Mucosa of rectum (tissue), 2 donors: ENCODE results near the gene CEP112.

Experiments
- H3K27ac ChIP-seq, 2 donors: one replicate each; pipeline ENCODE4 v1.7.0; 2013; ENCODE audit warnings: inconsistent platforms in 2 of 2, low read depth in 2 of 2, low read length in 2 of 2
- H3K27me3 ChIP-seq, 2 donors: one replicate each; pipeline ENCODE4 v1.7.0; 2013; ENCODE audit warnings: low read length in 2 of 2; ENCODE audit not compliant: control insufficient read depth in 2 of 2, insufficient read depth in 2 of 2
- H3K36me3 ChIP-seq, 2 donors: one replicate each; pipeline ENCODE4 v1.7.0; 2013; ENCODE audit warnings: low read length in 2 of 2; ENCODE audit not compliant: control insufficient read depth in 2 of 2, insufficient read depth in 2 of 2
- H3K4me1 ChIP-seq, 2 donors: one replicate each; pipeline ENCODE4 v1.7.0; 2013; ENCODE audit warnings: low read length in 2 of 2, mild to moderate bottlenecking in 1 of 2; ENCODE audit not compliant: control insufficient read depth in 2 of 2, insufficient read depth in 2 of 2
- H3K4me3 ChIP-seq, 2 donors: one replicate each; pipeline ENCODE4 v1.7.0; 2013; ENCODE audit warnings: low read length in 2 of 2
- H3K9ac ChIP-seq, 2 donors: one replicate each; pipeline ENCODE4 v1.7.0; 2013; ENCODE audit warnings: low read length in 2 of 2, low read depth in 1 of 2, mild to moderate bottlenecking in 1 of 2
- H3K9me3 ChIP-seq, 2 donors: one replicate each; pipeline ENCODE4 v1.7.0; 2013; ENCODE audit warnings: low read length in 2 of 2; ENCODE audit not compliant: control insufficient read depth in 2 of 2
- donor health status: healthy.
- donor health status: Normal muscosa, but diverticular disease.

Gene CEP112

DNA sequence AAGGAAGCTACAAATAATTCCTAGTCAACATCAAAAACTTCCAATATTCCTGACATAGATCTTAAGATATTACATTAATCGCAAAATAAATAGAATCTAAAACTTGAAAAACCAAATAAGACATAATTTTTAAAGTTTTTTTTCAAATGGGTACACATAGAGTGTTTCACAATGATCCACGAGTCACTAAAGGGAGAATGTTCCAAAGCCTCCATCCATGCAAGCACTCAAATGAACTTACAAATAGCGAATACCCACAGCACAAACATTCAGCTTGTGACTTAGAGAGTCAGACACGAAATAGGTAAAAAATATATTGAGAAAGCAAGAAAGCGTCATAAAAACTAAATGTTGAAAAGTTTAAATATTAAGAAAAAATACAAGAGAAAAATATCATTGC is 65.7 kb downstream of the CEP112 start:
- Histone ChIP-seq H3K27ac (no peak overlapping the region), H3K4me1 (no peaks in the 10 kb centered on the region), H3K9ac (no peak overlapping the region), H3K4me3 (no peak overlapping the region), H3K9me3 (no peaks in the 10 kb centered on the region), H3K36me3 (no peaks in the 10 kb centered on the region), H3K27me3 (no peaks in the 10 kb centered on the region)

DNA sequence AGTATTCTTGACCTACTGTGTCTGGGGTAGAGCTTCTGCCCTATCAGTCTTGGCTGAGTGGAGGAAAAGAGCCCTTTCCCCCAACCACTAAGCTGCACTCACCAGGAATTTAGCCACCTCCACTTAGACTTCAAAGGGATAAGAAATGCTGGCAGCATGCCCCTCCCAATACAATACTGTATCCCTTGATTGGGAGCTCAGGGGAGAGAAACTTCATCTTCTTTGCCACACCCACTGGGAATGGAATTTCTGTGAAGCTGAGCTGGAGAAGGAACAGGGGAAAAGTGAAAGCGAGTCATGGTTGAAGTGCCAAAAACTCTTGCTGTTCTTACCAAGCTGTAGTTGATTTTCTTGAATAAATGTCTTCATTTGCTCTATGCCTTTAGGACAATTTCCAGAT is 68.8 kb downstream of the CEP112 start:
- Histone ChIP-seq H3K9me3 (no peaks in the 10 kb centered on the region), H3K36me3 (no peaks in the 10 kb centered on the region), H3K4me1 (no peaks in the 10 kb centered on the region), H3K4me3 (no peak overlapping the region), H3K27ac (no peak overlapping the region), H3K9ac (no peak overlapping the region), H3K27me3 (no peaks in the 10 kb centered on the region)

DNA sequence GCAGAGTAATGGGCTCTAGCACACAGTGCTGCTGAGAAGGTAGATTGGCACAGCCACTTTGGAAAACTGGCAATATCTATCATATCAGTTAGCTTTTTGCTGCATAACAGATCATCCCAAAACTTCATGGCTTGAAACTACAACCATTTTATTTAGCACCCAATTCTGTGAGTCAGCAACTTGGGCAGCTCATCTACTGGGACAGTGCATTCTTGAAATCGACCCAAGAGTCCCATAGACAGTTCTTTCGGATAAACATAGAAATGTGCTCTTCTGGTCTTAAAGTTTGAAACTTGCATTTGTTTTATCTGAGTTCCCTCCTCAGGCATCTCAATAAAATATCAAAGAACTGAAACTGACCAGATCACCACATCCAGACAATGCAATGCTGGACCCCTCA is 76.7 kb downstream of the CEP112 start:
- H3K36me3 ChIP-seq: no peaks in the 10 kb centered on the region
- H3K9ac ChIP-seq: no peak overlapping the region
- H3K9me3 ChIP-seq: no peaks in the 10 kb centered on the region
- H3K4me3 ChIP-seq: no peak overlapping the region
- H3K4me1 ChIP-seq: no peaks in the 10 kb centered on the region
- H3K27ac ChIP-seq: no peak overlapping the region
- no peaks in the 10 kb centered on the region for H3K27me3 ChIP-seq

DNA sequence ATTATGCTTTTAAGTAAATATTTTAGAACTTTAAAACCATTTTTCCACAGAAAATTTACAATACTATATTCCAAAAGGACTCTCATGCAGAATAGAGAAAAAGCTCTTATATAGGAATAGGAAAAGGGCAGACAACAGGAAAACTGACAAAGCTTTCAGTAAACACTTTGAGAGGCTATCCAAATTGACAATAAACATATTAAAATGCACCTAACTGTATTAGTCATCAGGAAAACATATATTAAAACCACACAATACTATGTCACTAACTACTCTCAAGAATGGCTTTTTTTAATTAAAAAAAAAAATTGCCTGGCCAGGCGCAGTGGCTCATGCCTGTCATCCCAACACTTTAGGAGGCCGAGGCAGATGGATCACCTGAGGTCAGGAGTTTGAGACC is 77.3 kb downstream of the CEP112 start:
- Histone ChIP-seq H3K27ac (no peak overlapping the region), H3K4me1 (no peaks in the 10 kb centered on the region), H3K9ac (no peak overlapping the region), H3K27me3 (no peaks in the 10 kb centered on the region), H3K36me3 (no peaks in the 10 kb centered on the region), H3K9me3 (no peaks in the 10 kb centered on the region), H3K4me3 (no peak overlapping the region)

DNA sequence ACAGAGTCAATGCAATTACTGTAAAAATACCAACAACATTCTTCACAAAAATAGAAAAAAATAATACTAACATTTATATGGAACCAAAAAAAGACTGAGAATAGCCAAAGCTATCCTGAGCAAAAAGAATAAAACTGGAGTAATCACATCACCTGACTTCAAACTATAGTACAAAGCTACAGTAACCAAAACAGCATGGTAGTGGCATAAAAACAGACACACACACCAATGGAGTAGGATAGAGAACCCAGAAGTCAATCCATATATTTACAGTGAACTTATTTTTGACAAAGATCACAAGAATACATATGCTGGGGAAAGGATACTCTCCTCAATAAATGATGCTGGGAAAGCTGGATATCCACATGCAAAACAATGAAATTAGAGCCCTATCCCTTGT is 84.2 kb downstream of the CEP112 start:
- Histone ChIP-seq H3K36me3 (no peaks in the 10 kb centered on the region), H3K27me3 (no peaks in the 10 kb centered on the region), H3K4me1 (no peaks in the 10 kb centered on the region)

DNA sequence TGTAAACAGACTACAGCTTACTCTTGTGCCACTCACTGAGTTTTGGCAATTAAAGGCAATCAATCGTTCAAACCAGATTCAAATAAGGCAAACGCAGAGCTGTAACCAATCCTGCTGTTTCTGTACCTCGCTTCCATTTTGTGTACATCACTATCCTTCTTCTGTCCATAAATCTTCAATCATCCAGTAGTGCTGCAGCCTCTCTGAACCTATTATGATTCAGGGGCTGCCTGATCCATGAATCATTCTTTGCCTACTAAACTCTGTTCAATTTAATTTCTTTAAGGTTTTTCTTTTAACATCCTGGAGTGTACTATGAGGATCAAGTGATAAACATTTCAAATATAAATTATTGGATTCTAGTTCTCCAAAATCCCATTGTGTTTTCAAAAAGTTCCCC is 93.9 kb downstream of the CEP112 start:
- no peaks in the 10 kb centered on the region for H3K36me3 ChIP-seq
- no peak overlapping the region for H3K9ac ChIP-seq
- no peaks in the 10 kb centered on the region for H3K4me1 ChIP-seq
- H3K27me3 ChIP-seq: no peaks in the 10 kb centered on the region
- no peaks in the 10 kb centered on the region for H3K9me3 ChIP-seq
- H3K27ac ChIP-seq: no peak overlapping the region
- H3K4me3 ChIP-seq: no peak overlapping the region

More for the DNA sequence above, 84.2 kb downstream of the CEP112 start:
- Histone ChIP-seq H3K9ac (no peak overlapping the region), H3K27ac (no peak overlapping the region), H3K4me3 (no peak overlapping the region), H3K9me3 (no peaks in the 10 kb centered on the region)

DNA sequence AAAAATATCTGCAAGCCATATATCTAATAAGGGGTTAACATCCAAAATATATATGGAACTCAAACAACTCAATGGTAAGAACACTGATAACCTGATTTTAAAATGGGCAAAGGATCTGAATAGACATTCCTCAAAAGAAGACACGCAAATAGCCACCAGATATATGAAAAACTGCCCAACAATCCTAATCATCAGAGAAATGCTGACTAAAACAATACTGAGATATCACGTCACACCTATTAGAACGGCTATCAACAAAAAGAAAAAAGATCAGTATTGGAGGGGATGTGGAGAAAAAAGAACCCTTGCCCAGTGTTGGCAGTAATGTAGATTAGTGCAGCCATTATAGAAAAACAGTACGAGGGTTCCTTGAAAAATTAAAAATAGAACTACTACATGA is 97.2 kb downstream of the CEP112 start:
- Histone ChIP-seq H3K27ac (no peak overlapping the region), H3K9ac (no peak overlapping the region), H3K9me3 (no peaks in the 10 kb centered on the region), H3K4me1 (peaks cover 0 to 3% of the 10 kb centered on the region in 2 donors), H3K4me3 (no peak overlapping the region), H3K36me3 (no peaks in the 10 kb centered on the region), H3K27me3 (no peaks in the 10 kb centered on the region)

DNA sequence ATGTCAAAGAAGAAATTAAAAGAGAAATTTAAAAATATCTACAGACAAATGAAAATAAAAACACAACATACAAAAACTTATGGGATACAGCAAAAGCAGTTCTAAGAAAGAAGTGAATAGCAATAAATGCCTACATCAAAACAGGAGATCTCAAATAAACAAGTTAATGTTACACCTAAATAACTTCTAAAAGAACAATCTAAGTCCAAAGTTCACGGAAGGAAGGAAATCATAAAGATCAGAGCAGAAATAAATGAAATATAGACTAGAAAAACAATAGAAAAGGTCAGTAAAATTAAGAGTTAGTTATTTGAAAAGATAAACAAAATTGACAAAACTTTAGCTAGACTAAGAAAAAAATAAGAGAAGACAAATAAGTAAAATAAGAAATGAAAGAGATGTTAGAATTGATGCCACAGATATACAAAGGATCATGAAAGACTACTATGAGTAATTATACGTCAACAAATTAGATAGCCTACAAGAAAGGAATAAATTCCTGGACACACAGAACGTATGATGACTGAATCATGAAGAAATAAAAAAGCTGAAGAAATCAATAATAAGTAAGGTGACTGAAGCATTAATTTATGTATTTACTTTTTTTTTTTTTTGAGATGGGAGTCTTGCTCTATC is 100.4 kb downstream of the CEP112 start:
- Histone ChIP-seq H3K9me3 (peaks cover 0 to 2% of the 10 kb centered on the region in 2 donors), H3K27ac (no peak overlapping the region), H3K4me3 (no peak overlapping the region), H3K27me3 (no peaks in the 10 kb centered on the region), H3K36me3 (no peaks in the 10 kb centered on the region), H3K4me1 (peaks cover 0 to 3% of the 10 kb centered on the region in 2 donors), H3K9ac (no peak overlapping the region)

DNA sequence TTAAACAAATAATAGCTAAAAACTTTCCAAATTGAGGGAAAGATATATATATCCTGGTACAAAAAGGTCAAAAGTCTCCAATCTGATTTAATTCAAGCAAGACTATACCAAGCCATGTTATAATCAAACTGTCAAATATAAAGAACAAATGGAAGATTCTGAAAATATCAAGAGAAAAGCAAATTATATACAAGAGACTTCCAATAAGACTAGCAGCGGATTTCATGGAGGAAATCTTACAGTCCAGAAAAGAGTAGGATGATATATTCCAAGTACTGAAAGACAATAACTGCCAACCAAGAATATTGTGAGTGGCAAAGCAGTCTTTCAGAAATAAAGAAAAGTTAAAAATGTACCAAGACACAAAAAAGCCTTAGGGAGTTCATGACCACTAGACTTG is 102.2 kb downstream of the CEP112 start:
- H3K9me3 ChIP-seq: peaks cover 0 to 2% of the 10 kb centered on the region in 2 donors
- H3K27me3 ChIP-seq: no peaks in the 10 kb centered on the region
- H3K36me3 ChIP-seq: no peaks in the 10 kb centered on the region
- no peak overlapping the region for H3K4me3 ChIP-seq
- H3K9ac ChIP-seq: no peak overlapping the region
- H3K4me1 ChIP-seq: peaks cover 0 to 3% of the 10 kb centered on the region in 2 donors
- H3K27ac ChIP-seq: no peak overlapping the region

DNA sequence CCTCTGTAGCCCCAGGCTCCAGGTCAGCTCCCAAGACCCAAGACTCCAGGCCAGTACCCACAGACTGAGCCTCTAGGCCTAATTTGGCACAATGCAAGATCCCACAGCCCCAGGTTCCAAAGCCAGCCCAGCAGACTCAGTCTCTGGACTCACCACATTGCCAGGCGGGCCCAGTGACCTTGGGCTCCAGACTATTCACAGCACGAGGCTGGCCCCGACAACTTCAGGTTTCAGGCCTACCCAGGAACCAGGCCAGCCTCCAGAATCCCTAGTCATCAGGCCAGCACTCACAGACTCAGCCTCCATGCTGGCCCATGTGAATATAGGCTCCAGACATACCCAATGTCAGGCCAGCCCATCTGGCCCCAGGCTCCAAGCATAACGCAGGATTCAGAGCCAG is 103.8 kb downstream of the CEP112 start:
- H3K4me3 ChIP-seq: no peak overlapping the region
- H3K27ac ChIP-seq: no peak overlapping the region
- peaks cover 0 to 3% of the 10 kb centered on the region in 2 donors for H3K4me1 ChIP-seq
- H3K27me3 ChIP-seq: no peaks in the 10 kb centered on the region
- peaks cover 0 to 2% of the 10 kb centered on the region in 2 donors for H3K9me3 ChIP-seq
- no peaks in the 10 kb centered on the region for H3K36me3 ChIP-seq
- no peak overlapping the region for H3K9ac ChIP-seq

DNA sequence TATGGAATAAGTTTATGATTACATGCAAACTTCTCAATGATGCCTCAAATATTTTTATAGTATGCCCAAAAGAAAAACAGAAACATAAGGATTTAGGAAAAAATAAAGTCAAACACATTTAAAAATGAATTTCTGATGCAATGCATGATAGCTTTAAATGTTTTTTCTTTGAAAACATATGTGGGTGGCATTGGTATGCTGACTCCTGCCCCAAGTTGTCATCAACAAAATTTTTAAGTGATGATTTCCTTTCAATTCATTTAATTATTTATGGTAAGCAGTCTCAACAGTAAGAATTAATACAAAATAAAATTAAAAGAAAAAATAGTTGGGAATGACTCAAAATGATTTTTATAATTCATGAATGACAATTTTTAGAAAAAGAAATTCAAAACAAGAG is 104.9 kb downstream of the CEP112 start:
- H3K4me1 ChIP-seq: peaks cover 0 to 3% of the 10 kb centered on the region in 2 donors
- H3K36me3 ChIP-seq: no peaks in the 10 kb centered on the region
- H3K9me3 ChIP-seq: peaks cover 0 to 2% of the 10 kb centered on the region in 2 donors
- no peak overlapping the region for H3K9ac ChIP-seq
- H3K27ac ChIP-seq: no peak overlapping the region
- H3K27me3 ChIP-seq: no peaks in the 10 kb centered on the region
- H3K4me3 ChIP-seq: no peak overlapping the region
